GM21381 (cell line): ENCODE measurements around the gene LHFPL5.

Experiments
- ATAC-seq: cut with Tn5 transposase; IDR thresholded peaks from one replicate; pipeline ENCODE4 v1.9.1; 2021; ENCODE audit warnings: mild to moderate bottlenecking, moderate library complexity; ENCODE audit not compliant: unreplicated experiment

Gene LHFPL5

DNA sequence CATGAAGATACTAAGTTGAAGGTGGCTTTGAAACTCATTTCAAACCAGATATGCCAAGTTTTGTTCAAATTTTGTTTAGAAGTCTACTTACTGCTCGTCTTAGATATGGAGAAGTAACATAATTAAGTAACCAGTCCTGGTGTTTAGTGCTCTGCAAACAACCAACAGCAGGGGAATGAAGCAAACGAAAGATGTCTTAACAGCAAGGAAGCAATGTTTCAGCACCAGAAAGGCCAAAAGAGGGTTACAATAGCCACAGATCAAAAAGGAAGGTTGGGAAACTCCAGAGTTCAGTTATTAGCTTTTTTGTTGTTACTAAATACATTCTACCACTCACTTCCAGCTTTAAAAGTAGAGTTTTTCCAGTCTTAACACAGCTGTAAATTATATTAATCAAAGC lies 45.1 kb downstream of the LHFPL5 start:
- no peak for ATAC-seq

DNA sequence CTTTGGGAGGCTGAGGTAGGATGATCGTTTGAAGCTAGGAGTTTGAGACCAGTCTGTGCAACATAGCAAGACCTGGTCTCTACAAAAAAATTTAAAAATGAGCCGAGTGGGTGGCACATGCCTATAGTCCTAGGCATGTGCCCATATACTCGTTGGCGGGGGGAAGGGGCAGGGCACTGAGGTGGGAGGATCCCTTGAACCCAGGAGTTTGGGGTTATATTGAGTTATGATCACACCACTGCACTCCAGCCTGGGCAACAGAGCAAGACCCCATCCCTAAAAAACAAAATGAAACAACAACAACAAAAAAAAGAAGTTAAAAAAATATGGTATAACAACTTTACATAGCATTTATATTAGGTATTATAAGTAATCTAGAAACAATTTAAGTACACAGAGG lies 47.8 kb downstream of the LHFPL5 start:
- ATAC-seq, result no peak

GRCh38 chr6:35856250-35856649 lies 51.1 kb downstream of the LHFPL5 start:
- ATAC-seq, result no peak

- ATAC-seq, result no peak
Observed at GRCh38 chr6:35857853-35858252, 52.7 kb downstream of the LHFPL5 start.

DNA sequence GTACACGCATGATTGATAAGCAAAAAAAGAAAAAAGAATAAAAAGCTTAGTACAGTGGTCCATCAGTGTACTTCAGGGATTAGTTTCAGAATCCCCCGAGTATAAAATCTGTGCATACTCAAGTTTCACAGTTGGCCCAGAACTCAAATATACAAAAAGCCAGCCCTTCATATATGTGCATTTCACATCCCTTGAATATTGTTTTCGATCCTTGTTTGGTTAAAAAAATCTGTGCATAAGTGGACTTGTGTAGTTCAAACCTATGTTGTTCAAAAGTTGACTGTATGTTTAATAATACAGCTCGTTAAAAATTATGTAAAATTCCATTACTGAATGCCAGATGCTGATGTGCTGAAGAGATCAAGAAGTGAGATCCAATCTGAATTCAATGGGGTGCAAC lies 54.2 kb downstream of the LHFPL5 start:
- ATAC-seq, result no peak
